Upper lobe of left lung (tissue), 4 donors: ENCODE results near the gene NAPB.

Source experiments
- EP300 ChIP-seq, 4 donors: sonication (generic); formaldehyde crosslinking; IDR thresholded peaks; one replicate each; pipeline ENCODE4 v1.5.1; 2017; ENCODE audit warnings: antibody characterized with exemption in 4 of 4, control low read depth in 2 of 4
- POLR2A ChIP-seq, 4 donors: fragments of 450-650 bp; IDR thresholded peaks; one replicate each; pipeline ENCODE4 v1.5.1; 2016 to 2017; ENCODE audit warnings: antibody characterized with exemption in 4 of 4, mild to moderate bottlenecking in 2 of 4
- POLR2AphosphoS5 ChIP-seq, 2 donors: sonication (generic); formaldehyde crosslinking; IDR thresholded peaks; one replicate each; pipeline ENCODE4 v1.5.1; 2017; ENCODE audit warnings: antibody characterized with exemption in 2 of 2
- TF ChIP-seq, protein P1 (sequence below), 6 experiments: fragments of 450-650 bp in 4 of 6; fragments of 200-600 bp in 2 of 6; sonication (generic) in 2 of 6; IDR thresholded peaks; one replicate each; pipeline ENCODE4 v1.5.1; 2016 to 2019; ENCODE audit warnings: antibody characterized with exemption in 6 of 6

DNA sequence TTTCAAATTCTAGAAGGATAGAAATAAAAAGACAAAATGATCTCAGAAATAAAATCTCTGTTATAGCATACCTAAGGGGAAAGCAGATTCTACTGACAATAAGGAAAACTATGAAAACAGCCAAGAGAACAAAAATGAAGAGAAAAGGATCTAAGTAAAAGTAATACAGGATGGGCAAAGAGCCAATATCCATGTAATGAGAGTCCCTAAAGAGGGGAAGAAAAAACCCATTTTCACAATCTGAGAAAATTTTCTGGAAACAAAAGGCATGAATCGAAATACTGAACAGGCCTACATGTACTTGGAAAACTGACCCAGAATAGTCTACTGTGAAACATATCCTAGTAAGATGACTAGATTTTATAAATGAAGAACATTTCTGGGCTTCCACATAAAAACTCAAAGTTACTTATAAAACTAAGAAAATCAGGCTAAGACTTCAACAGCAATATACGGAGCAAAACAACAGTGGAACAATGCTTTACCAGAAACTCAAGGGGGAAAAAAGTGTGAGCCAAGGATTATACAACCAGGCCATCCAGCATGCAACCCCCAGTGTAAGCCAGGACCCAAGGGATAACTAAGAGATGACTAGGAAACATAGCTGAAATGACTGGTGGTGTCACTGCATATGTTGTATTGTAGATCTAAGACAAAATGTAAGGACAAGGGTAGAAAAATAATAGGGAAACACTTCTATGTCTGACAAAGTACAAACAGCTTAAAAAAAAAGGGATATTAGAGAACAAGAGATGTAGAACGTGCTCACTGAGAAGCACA lies 10.2 kb downstream of the NAPB start:
- TF ChIP-seq POLR2A (IDR thresholded peaks at IDR 0.05), result no peak
- TF ChIP-seq, protein P1, sequence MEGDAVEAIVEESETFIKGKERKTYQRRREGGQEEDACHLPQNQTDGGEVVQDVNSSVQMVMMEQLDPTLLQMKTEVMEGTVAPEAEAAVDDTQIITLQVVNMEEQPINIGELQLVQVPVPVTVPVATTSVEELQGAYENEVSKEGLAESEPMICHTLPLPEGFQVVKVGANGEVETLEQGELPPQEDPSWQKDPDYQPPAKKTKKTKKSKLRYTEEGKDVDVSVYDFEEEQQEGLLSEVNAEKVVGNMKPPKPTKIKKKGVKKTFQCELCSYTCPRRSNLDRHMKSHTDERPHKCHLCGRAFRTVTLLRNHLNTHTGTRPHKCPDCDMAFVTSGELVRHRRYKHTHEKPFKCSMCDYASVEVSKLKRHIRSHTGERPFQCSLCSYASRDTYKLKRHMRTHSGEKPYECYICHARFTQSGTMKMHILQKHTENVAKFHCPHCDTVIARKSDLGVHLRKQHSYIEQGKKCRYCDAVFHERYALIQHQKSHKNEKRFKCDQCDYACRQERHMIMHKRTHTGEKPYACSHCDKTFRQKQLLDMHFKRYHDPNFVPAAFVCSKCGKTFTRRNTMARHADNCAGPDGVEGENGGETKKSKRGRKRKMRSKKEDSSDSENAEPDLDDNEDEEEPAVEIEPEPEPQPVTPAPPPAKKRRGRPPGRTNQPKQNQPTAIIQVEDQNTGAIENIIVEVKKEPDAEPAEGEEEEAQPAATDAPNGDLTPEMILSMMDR (IDR thresholded peaks at IDR 0.05), result no peak
- no peak for TF ChIP-seq EP300 (IDR thresholded peaks at IDR 0.05)
- TF ChIP-seq POLR2AphosphoS5 (IDR thresholded peaks at IDR 0.05), result no peak
